ENCODE data around the gene TNNT2. TPM values are rescaled to one million over a fixed set of nuclear protein-coding genes. Genes with fewer than 3 reads are reported as not detected.

TNNT2 gene
- total and polyA plus RNA-seq, 2 donors (not counting 3 experiments of a cell fraction or from before 2014, with no cell fraction given), result not detected

- Histone ChIP-seq H3K9ac (replicated peaks; ENCODE audit: extremely low read depth, insufficient read depth, low read length) (no peak overlapping the region), H3K4me2 (ENCODE audit: insufficient read depth, low read length) (no peak overlapping the region), H4K20me1 (replicated peaks; ENCODE audit: control insufficient read depth, extremely low read depth, insufficient read depth, low read length) (no peaks in the 10 kb centered on the region), H3K79me2 (ENCODE audit: control insufficient read depth, insufficient read depth, low read length) (no peaks in the 10 kb centered on the region), H3K27ac (ENCODE audit: insufficient read depth, low read depth, low read length) (no peak overlapping the region), H3K36me3 (ENCODE audit: control insufficient read depth in 2 of 2, extremely low read depth in 1 of 2, insufficient read depth in 2 of 2, low read length in 2 of 2) (no peaks in the 10 kb centered on the region), H2AFZ (ENCODE audit: low read depth, low read length) (no peak overlapping the region), H3K27me3 (ENCODE audit: control insufficient read depth in 2 of 2, insufficient read depth in 2 of 2, low read length in 2 of 2) (peaks cover 29% of the 10 kb centered on the region in 2 experiments), H3K4me3 (replicated peaks in 1 of 3; ENCODE audit: insufficient read depth in 1 of 3, low read depth in 1 of 3, low read length in 3 of 3) (no peak overlapping the region), H3K9me3 (replicated peaks; ENCODE audit: control insufficient read depth, insufficient read depth, low read length) (no peaks in the 10 kb centered on the region), H3K9me1 (replicated peaks; ENCODE audit: control insufficient read depth, extremely low read depth, insufficient read depth, low read length) (no peaks in the 10 kb centered on the region), H3K4me1 (ENCODE audit: control insufficient read depth, extremely low read depth, insufficient read depth, low read length) (no peaks in the 10 kb centered on the region)
- TF ChIP-seq FOS (IDR thresholded peaks at IDR 0.05; ENCODE audit: borderline replicate concordance, insufficient read depth, low read length) (no peak), GATA2 (IDR thresholded peaks at IDR 0.05; ENCODE audit: insufficient read depth, insufficient read length, low read depth, low read length) (no peak), MAX (IDR thresholded peaks at IDR 0.05; ENCODE audit: insufficient read depth, insufficient read length) (no peak), CTCF (IDR thresholded peaks at IDR 0.05; ENCODE audit: extremely low read depth in 1 of 2, insufficient read depth in 1 of 2, low read depth in 1 of 2, low read length in 2 of 2) (no peak), MYC (IDR thresholded peaks at IDR 0.05; ENCODE audit: low read depth, low read length) (no peak), POLR2A (IDR thresholded peaks at IDR 0.05; ENCODE audit: low read depth, low read length) (no peak), EZH2 (IDR thresholded peaks at IDR 0.05; ENCODE audit: borderline replicate concordance, low read depth, low read length, severe bottlenecking) (no peak), POLR2AphosphoS5 (IDR thresholded peaks at IDR 0.05; ENCODE audit: insufficient read depth, low read depth, low read length) (no peak), JUN (IDR thresholded peaks at IDR 0.05; ENCODE audit: borderline replicate concordance, insufficient read depth, insufficient read length, low read depth) (no peak)
- intact Hi-C loops (cut with micrococcal nuclease) (no loop called here), dilution Hi-C loops (cut with MboI; ENCODE audit: extremely low pct_ligation_motif_present, low sequenced_read_pairs) (no loop called here)
- no peak for DNase-seq (ENCODE audit: low read depth, low spot score)
- no peak for FAIRE-seq
- no TSS peak for BruUV-seq (replicated peaks)
- CTCF ChIA-PET, result interaction anchor here (0.7 to 2.0 kb wide), 6 partner anchors 9 to 150 kb away, joined by 3 to 9 read pairs (median 5); no protein-coding TSS in a partner anchor
- POLR2A ChIA-PET, result no interaction called here
Measured at GRCh38 chr1:201404722-201405483, 27.4 kb upstream of the TNNT2 start.

Measured in endothelial cell of umbilical vein (primary cell).